Fibroblast of villous mesenchyme (primary cell): Measurements from ENCODE around the gene OR4D1. TPM values are rescaled to one million over a fixed set of nuclear protein-coding genes. Genes with fewer than 3 reads are reported as not detected.

Source experiments
- DNase-seq: peaks from one replicate; pipeline ENCODE4 v3.0.0-alpha.2; 2010; ENCODE audit warnings: low read depth
- H3K4me3 ChIP-seq: 2 replicates; pipeline ENCODE4 v1.5.1; 2011; ENCODE audit warnings: low read depth, mild to moderate bottlenecking, low read length
- total RNA-seq: library from RNA; depleted of rRNA; stranded (reverse); fragments of >200 nt; gene quantifications from 2 replicates; pipeline ENCODE4 v1.2.3, GENCODE V29; 2012
- TF ChIP-seq, protein P1 (sequence below): IDR thresholded peaks from 2 replicates; pipeline ENCODE4 v1.5.1; 2012; ENCODE audit warnings: low read depth, mild to moderate bottlenecking, low read length; ENCODE audit not compliant: insufficient read depth

Gene OR4D1
- total RNA-seq, 1 donor, result not detected

DNA sequence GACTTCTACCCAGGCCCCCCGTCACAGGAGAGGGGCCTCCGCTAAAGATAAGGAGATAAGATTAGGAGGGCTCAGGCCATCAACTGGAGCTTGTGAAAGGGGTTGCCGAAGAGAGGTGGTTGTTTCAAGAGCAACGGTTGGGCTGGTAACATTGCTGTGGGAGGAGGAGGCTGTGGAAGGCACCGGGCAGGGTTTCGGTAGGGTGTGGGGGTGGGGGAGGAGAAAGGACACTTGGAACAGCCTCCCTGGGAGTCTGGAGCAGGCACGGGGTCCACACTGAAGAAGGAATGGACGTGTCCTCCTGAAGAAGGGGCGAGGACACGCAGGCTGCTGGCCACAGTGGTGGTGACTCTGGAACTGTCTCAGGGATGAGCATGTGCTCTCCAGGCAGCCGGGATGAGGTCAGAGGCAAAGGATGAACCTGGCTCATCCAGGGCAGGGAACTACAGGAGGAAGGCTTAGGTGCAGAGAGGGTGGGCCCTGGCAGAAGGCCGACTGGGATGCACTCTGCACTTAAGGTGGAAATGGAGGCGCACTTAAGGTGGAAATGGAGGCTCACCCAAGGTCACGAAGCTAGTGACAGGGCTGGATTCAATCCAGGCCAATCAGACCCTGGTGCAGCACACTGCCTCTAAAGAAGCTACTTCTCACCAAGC, 43.2 kb downstream of the OR4D1 start:
- TF ChIP-seq, protein P1, sequence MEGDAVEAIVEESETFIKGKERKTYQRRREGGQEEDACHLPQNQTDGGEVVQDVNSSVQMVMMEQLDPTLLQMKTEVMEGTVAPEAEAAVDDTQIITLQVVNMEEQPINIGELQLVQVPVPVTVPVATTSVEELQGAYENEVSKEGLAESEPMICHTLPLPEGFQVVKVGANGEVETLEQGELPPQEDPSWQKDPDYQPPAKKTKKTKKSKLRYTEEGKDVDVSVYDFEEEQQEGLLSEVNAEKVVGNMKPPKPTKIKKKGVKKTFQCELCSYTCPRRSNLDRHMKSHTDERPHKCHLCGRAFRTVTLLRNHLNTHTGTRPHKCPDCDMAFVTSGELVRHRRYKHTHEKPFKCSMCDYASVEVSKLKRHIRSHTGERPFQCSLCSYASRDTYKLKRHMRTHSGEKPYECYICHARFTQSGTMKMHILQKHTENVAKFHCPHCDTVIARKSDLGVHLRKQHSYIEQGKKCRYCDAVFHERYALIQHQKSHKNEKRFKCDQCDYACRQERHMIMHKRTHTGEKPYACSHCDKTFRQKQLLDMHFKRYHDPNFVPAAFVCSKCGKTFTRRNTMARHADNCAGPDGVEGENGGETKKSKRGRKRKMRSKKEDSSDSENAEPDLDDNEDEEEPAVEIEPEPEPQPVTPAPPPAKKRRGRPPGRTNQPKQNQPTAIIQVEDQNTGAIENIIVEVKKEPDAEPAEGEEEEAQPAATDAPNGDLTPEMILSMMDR, result no peak
- DNase-seq, result no peak
- no peak overlapping the region for H3K4me3 ChIP-seq

DNA sequence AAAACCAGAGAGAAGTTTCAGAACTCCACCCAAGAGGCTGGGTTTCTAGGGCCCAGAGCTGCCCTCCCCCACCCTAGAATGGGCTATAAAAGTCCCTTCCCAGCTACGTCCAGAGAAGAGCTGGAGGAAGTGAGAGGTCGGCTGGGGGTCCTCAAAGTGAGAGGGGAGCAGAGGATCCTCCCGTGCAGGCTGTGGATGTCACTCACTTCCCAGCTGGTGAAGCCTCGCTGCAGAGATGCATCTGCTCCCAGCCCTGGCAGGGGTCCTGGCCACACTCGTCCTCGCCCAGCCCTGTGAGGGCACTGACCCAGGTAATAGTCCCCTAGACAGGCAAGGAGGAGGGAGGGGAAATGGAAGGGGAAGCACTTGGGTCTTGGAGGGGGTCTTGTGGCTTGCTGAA, 44.4 kb downstream of the OR4D1 start, which contains the start of gene EPX:
TSS of gene EPX (plus strand) at position 115 of the 400 bp plus-strand sequence. CDS start at position 236, 121 bp downstream.
- TF ChIP-seq, protein P1, result no peak
- no peak within 1 kb of the TSS for H3K4me3 ChIP-seq
- DNase-seq, result no peak

DNA sequence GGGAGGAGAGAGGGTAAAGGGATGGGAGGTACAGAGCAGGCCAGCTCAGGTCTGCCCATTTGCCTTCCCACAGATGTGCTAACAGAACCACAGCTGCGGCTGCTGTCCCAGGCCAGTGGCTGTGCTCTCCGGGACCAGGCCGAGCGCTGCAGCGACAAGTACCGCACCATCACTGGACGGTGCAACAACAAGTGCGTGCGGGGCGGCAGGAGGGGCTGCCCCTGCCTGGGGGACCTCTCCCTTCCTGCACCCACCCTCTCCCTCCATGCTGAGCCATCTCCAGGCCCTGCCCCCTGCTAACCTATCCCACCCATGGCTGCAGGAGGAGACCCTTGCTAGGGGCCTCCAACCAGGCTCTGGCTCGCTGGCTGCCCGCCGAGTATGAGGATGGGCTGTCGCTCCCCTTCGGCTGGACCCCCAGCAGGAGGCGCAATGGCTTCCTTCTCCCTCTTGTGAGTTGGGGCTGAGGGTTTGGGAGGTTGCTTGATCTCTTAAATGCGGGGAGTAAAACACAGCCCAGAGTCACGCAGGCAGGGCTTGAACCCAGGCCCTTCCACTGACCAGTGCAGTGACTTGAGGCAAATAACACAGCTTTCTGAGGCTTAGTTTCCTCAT, 45.6 kb downstream of the OR4D1 start:
- DNase-seq, result no peak
- TF ChIP-seq, protein P1, result no peak

DNA sequence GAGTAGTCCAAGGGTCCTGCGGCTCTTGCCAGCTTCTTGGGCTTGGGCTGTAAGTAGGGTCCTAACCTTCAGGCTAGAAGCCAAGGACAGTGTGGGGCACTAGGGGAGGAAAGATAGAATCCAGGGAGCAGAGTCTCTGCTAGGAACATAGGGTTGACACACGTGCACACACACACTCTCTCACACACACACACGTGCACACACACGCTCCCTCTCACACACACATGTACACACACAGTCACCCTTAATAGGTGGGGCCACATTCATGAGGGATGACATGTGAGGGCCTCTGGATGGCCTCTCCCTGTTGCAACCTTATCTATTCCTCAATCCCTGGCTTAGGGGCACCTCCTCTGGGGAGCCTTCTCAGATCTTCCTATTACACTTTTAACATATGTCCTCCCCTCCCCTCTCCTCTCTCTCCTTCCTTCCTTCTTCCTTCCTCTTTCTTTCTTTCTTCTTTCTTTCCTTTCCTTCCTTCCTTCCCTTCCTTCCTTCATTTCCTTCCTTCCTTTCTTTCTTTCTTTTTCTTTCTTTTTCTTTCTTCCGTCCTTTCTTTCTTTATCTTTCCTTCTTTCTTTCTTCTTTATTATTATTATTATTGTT, 47.4 kb downstream of the OR4D1 start:
- no peak for DNase-seq
- no peak overlapping the region for H3K4me3 ChIP-seq
- TF ChIP-seq, protein P1, result no peak

More for the DNA sequence above, 45.6 kb downstream of the OR4D1 start:
- no peak overlapping the region for H3K4me3 ChIP-seq

DNA sequence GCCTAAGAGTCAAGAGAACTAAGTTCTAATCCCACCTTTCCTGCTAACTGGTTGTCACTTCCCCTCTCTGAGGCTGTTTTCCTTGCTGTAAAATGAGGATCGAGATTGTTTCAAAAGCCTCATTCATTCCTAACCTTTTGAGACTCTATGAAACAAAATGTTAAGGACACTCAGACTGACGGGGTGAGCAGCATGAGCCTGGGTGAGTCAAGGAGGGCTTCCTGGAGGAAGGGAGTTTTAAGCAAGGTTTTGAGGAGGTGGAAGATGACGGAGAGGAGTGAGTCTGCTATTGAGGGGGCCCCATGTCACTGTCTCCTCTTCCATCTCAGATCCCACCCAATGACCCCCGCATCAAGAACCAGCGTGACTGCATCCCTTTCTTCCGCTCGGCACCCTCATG, 48.4 kb downstream of the OR4D1 start:
- no peak for DNase-seq

DNA sequence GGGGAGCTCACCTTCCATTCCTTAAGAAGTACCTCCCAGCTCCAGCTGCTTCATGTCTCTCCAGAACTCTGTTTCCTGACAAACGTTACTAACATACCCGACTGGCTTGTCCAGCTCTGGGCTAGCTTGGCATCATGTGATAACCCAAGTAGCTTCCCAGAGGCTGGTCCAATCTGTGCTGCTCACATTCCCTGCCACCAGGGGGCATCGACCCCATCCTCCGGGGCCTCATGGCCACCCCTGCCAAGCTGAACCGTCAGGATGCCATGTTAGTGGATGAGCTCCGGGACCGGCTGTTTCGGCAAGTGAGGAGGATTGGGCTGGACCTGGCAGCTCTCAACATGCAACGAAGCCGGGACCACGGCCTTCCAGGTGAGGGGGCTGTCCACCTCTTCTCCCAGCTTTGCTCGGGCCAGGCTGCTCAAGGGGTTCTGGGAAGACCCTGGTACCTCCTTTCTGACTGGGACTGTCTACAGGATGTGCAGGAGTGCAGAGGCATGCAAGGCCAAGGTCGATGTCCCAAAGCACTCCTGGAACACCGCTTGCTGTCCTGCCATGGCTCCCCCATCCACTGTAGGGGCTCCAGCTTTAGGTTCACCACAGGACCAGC, 51.9 kb downstream of the OR4D1 start:
- TF ChIP-seq, protein P1, result peak; percentile 62
- no peak overlapping the region for H3K4me3 ChIP-seq
- peak; percentile 35 for DNase-seq

More for the DNA sequence above, 48.4 kb downstream of the OR4D1 start:
- H3K4me3 ChIP-seq, result no peak overlapping the region
- TF ChIP-seq, protein P1, result no peak
